ENCODE measurements around the gene AMIGO2. TPM values are rescaled to one million over a fixed set of nuclear protein-coding genes. Genes with fewer than 3 reads are reported as not detected.
"Not testable (repeated sequence)": the region's sequence is repeated elsewhere in the genome, so short reads cannot be mapped to it uniquely, and the experiment has no call there.

The AMIGO2 gene
- total RNA-seq, 1 experiment from 2014 or later = 4.3 TPM

- Histone ChIP-seq H3K9me3 (replicated peaks) (no peaks in the 10 kb centered on the region), H3K4me1 (no peaks in the 10 kb centered on the region), H3K27ac (no peak overlapping the region), H3K36me3 (no peaks in the 10 kb centered on the region), H3K4me3 (no peak overlapping the region), H3K27me3 (peaks cover 3% of the 10 kb centered on the region)
- no peak for DNase-seq
Observed at GRCh38 chr12:47073951-47074350, 5.8 kb downstream of the AMIGO2 start.

GRCh38 chr12:47071241-47071852 is 8.4 kb downstream of the AMIGO2 start:
- H3K4me1 ChIP-seq = no peaks in the 10 kb centered on the region
- no peak overlapping the region for H3K4me3 ChIP-seq
- no peaks in the 10 kb centered on the region for H3K36me3 ChIP-seq
- DNase-seq = peak in 1 of 2 experiments; percentile 67
- no peaks in the 10 kb centered on the region for H3K9me3 ChIP-seq (replicated peaks)
- H3K27ac ChIP-seq = no peak overlapping the region
- H3K27me3 ChIP-seq = peaks cover 3% of the 10 kb centered on the region

GRCh38 chr12:47070310-47070709 is 9.4 kb downstream of the AMIGO2 start:
- Histone ChIP-seq H3K4me1 (no peaks in the 10 kb centered on the region), H3K27ac (no peak overlapping the region), H3K36me3 (no peaks in the 10 kb centered on the region), H3K4me3 (no peak overlapping the region), H3K27me3 (peaks cover 3% of the 10 kb centered on the region), H3K9me3 (replicated peaks) (no peaks in the 10 kb centered on the region)
- no peak for DNase-seq

- DNase-seq = no peak
Observed at GRCh38 chr12:47068539-47068938, 11.2 kb downstream of the AMIGO2 start.

GRCh38 chr12:47067771-47068431 is 11.9 kb downstream of the AMIGO2 start:
- Histone ChIP-seq H3K9me3 (replicated peaks) (no peaks in the 10 kb centered on the region), H3K27ac (no peak overlapping the region), H3K4me1 (no peaks in the 10 kb centered on the region), H3K4me3 (no peak overlapping the region), H3K27me3 (peaks cover 2% of the 10 kb centered on the region), H3K36me3 (no peaks in the 10 kb centered on the region)
- DNase-seq = no peak

More at GRCh38 chr12:47068539-47068938, 11.2 kb downstream of the AMIGO2 start:
- Histone ChIP-seq H3K9me3 (replicated peaks) (no peaks in the 10 kb centered on the region), H3K4me1 (no peaks in the 10 kb centered on the region), H3K36me3 (no peaks in the 10 kb centered on the region), H3K27ac (no peak overlapping the region), H3K4me3 (no peak overlapping the region), H3K27me3 (peaks cover 3% of the 10 kb centered on the region)

GRCh38 chr12:47067176-47067575 is 12.6 kb downstream of the AMIGO2 start:
- H3K36me3 ChIP-seq = no peaks in the 10 kb centered on the region
- H3K4me3 ChIP-seq = no peak overlapping the region
- no peak overlapping the region for H3K27ac ChIP-seq
- DNase-seq = no peak
- H3K27me3 ChIP-seq = no peaks in the 10 kb centered on the region; the same call in 1 of the 2 replicates
- H3K4me1 ChIP-seq = no peaks in the 10 kb centered on the region
- H3K9me3 ChIP-seq (replicated peaks) = no peaks in the 10 kb centered on the region

- no peaks in the 10 kb centered on the region; the same call in 1 of the 2 replicates for H3K27me3 ChIP-seq
- no peak for DNase-seq
- no peak overlapping the region for H3K27ac ChIP-seq
- no peaks in the 10 kb centered on the region for H3K36me3 ChIP-seq
- H3K4me1 ChIP-seq = no peaks in the 10 kb centered on the region
- no peaks in the 10 kb centered on the region for H3K9me3 ChIP-seq (replicated peaks)
- no peak overlapping the region for H3K4me3 ChIP-seq
Observed at GRCh38 chr12:47066278-47067025, 13.3 kb downstream of the AMIGO2 start.

- Histone ChIP-seq H3K36me3 (no peaks in the 10 kb centered on the region), H3K27me3 (no peaks in the 10 kb centered on the region; the same call in 1 of the 2 replicates), H3K27ac (no peak overlapping the region), H3K4me1 (no peaks in the 10 kb centered on the region), H3K4me3 (no peak overlapping the region), H3K9me3 (replicated peaks) (no peaks in the 10 kb centered on the region)
- DNase-seq = no peak
Observed at GRCh38 chr12:47065546-47065945, 14.2 kb downstream of the AMIGO2 start.

GRCh38 chr12:47058640-47059039 is 21.1 kb downstream of the AMIGO2 start:
- peaks cover 10% of the 10 kb centered on the region for H3K27me3 ChIP-seq
- not testable (repeated sequence) for DNase-seq; H3K9me3 ChIP-seq (replicated peaks); H3K36me3 ChIP-seq; H3K27ac ChIP-seq; H3K4me3 ChIP-seq; H3K4me1 ChIP-seq

GRCh38 chr12:47056944-47057343 is 22.8 kb downstream of the AMIGO2 start:
- not testable (repeated sequence) for H3K27ac ChIP-seq; H3K4me3 ChIP-seq; H3K9me3 ChIP-seq (replicated peaks); H3K4me1 ChIP-seq; DNase-seq; H3K36me3 ChIP-seq
- peaks cover 10% of the 10 kb centered on the region for H3K27me3 ChIP-seq

- H3K9me3 ChIP-seq (replicated peaks) = peaks cover 13% of the 10 kb centered on the region
- DNase-seq, H3K4me3 ChIP-seq, H3K36me3 ChIP-seq, H3K4me1 ChIP-seq, H3K27ac ChIP-seq: not testable (repeated sequence)
- H3K27me3 ChIP-seq = peaks cover 10% of the 10 kb centered on the region
Observed at GRCh38 chr12:47055856-47056255, 23.9 kb downstream of the AMIGO2 start.

- Histone ChIP-seq H3K4me1 (no peaks in the 10 kb centered on the region; the same call in 1 of the 2 replicates), H3K27me3 (peaks cover 10% of the 10 kb centered on the region), H3K27ac (no peak overlapping the region), H3K9me3 (replicated peaks) (peaks cover 13% of the 10 kb centered on the region), H3K36me3 (no peaks in the 10 kb centered on the region), H3K4me3 (no peak overlapping the region)
- DNase-seq = no peak
Observed at GRCh38 chr12:47054659-47055058, 25.1 kb downstream of the AMIGO2 start.

GRCh38 chr12:47053961-47054360 is 25.8 kb downstream of the AMIGO2 start:
- Histone ChIP-seq H3K4me3 (no peak overlapping the region), H3K27ac (no peak overlapping the region), H3K4me1 (no peaks in the 10 kb centered on the region; the same call in 1 of the 2 replicates), H3K9me3 (replicated peaks) (peaks cover 13% of the 10 kb centered on the region), H3K27me3 (peaks cover 10% of the 10 kb centered on the region), H3K36me3 (no peaks in the 10 kb centered on the region)
- DNase-seq = no peak

GRCh38 chr12:47052274-47052673 is 27.5 kb downstream of the AMIGO2 start:
- no peak for DNase-seq
- Histone ChIP-seq H3K27me3 (peaks cover 10% of the 10 kb centered on the region), H3K9me3 (replicated peaks) (peaks cover 13% of the 10 kb centered on the region), H3K27ac (no peak overlapping the region), H3K4me1 (no peaks in the 10 kb centered on the region; the same call in 1 of the 2 replicates), H3K4me3 (no peak overlapping the region), H3K36me3 (no peaks in the 10 kb centered on the region)

GRCh38 chr12:47051291-47051690 is 28.5 kb downstream of the AMIGO2 start:
- not testable (repeated sequence) for DNase-seq, H3K4me1 ChIP-seq, H3K27ac ChIP-seq, H3K36me3 ChIP-seq, H3K4me3 ChIP-seq
- Histone ChIP-seq H3K9me3 (replicated peaks) (peaks cover 11% of the 10 kb centered on the region), H3K27me3 (peaks cover 10% of the 10 kb centered on the region)

Measured in SJCRH30 (cell line).